ENCODE results near the gene PCNX1. TPM values are rescaled to one million over a fixed set of nuclear protein-coding genes. Genes with fewer than 3 reads are reported as not detected.
"Not testable (repeated sequence)": the region's sequence is repeated elsewhere in the genome, so short reads cannot be mapped to it uniquely, and the experiment has no call there.

Gene PCNX1
- total and polyA plus RNA-seq, 2 donors (not counting 1 experiment from before 2014, with no cell fraction given): 35.7 to 69.4 TPM

GRCh38 chr14:70873627-70874026 is 33.6 kb upstream of the PCNX1 start:
- Histone ChIP-seq H3K9ac (ENCODE audit: insufficient read depth, low read length) (no peak overlapping the region), H3K27me3 (ENCODE audit: control insufficient read depth, insufficient read depth, low read length) (no peaks in the 10 kb centered on the region), H2AFZ (ENCODE audit: low read length) (no peak overlapping the region), H3K4me1 (ENCODE audit: control insufficient read depth, extremely low read depth, insufficient read depth, low read length) (no peaks in the 10 kb centered on the region), H3K9me3 (ENCODE audit: control insufficient read depth, insufficient read depth, low read depth, low read length) (no peaks in the 10 kb centered on the region), H4K20me1 (ENCODE audit: control insufficient read depth, extremely low read depth, insufficient read depth, low read length) (no peaks in the 10 kb centered on the region), H3K4me2 (ENCODE audit: extremely low read depth, insufficient read depth, low read length) (no peak overlapping the region), H3K27ac (ENCODE audit: insufficient read depth, low read length) (no peak overlapping the region), H3K36me3 (ENCODE audit: control insufficient read depth, insufficient read depth, low read length) (no peaks in the 10 kb centered on the region), H3K4me3 (replicated peaks in 1 of 4; ENCODE audit: control extremely low read depth in 1 of 4, insufficient read depth in 1 of 4, low read depth in 3 of 4, low read length in 4 of 4) (no peak overlapping the region), H3K79me2 (ENCODE audit: control insufficient read depth, insufficient read depth, low read length) (no peaks in the 10 kb centered on the region)
- DNase-seq (ENCODE audit: low read depth in 2 of 2): no peak
- TF ChIP-seq CTCF (conservative IDR thresholded peaks at IDR 0.05 in 1 of 2, IDR thresholded peaks at IDR 0.05 in 1 of 2; ENCODE audit: low read depth in 1 of 2, low read length in 2 of 2) (no peak), EZH2 (IDR thresholded peaks at IDR 0.05; ENCODE audit: low read length, missing control alignments) (no peak)

- not testable (repeated sequence) for H3K9me3 ChIP-seq (ENCODE audit: control insufficient read depth, insufficient read depth, low read depth, low read length); H3K79me2 ChIP-seq (ENCODE audit: control insufficient read depth, insufficient read depth, low read length); H3K4me1 ChIP-seq (ENCODE audit: control insufficient read depth, extremely low read depth, insufficient read depth, low read length); H2AFZ ChIP-seq (ENCODE audit: low read length); H3K9ac ChIP-seq (ENCODE audit: insufficient read depth, low read length); H3K27me3 ChIP-seq (ENCODE audit: control insufficient read depth, insufficient read depth, low read length); H4K20me1 ChIP-seq (ENCODE audit: control insufficient read depth, extremely low read depth, insufficient read depth, low read length); H3K4me3 ChIP-seq (replicated peaks in 1 of 4; ENCODE audit: control extremely low read depth in 1 of 4, insufficient read depth in 1 of 4, low read depth in 3 of 4, low read length in 4 of 4); H3K27ac ChIP-seq (ENCODE audit: insufficient read depth, low read length); H3K4me2 ChIP-seq (ENCODE audit: extremely low read depth, insufficient read depth, low read length); DNase-seq (ENCODE audit: low read depth in 2 of 2); H3K36me3 ChIP-seq (ENCODE audit: control insufficient read depth, insufficient read depth, low read length)
Measured at GRCh38 chr14:70875811-70876460, 31.3 kb upstream of the PCNX1 start.

GRCh38 chr14:70879448-70879847 is 27.8 kb upstream of the PCNX1 start:
- Histone ChIP-seq H3K27me3 (ENCODE audit: control insufficient read depth, insufficient read depth, low read length) (no peaks in the 10 kb centered on the region), H3K9ac (ENCODE audit: insufficient read depth, low read length) (no peak overlapping the region), H3K79me2 (ENCODE audit: control insufficient read depth, insufficient read depth, low read length) (no peaks in the 10 kb centered on the region), H3K4me3 (replicated peaks in 1 of 4; ENCODE audit: control extremely low read depth in 1 of 4, insufficient read depth in 1 of 4, low read depth in 3 of 4, low read length in 4 of 4) (no peak overlapping the region), H3K36me3 (ENCODE audit: control insufficient read depth, insufficient read depth, low read length) (no peaks in the 10 kb centered on the region), H3K4me1 (ENCODE audit: control insufficient read depth, extremely low read depth, insufficient read depth, low read length) (no peaks in the 10 kb centered on the region), H4K20me1 (ENCODE audit: control insufficient read depth, extremely low read depth, insufficient read depth, low read length) (no peaks in the 10 kb centered on the region), H3K4me2 (ENCODE audit: extremely low read depth, insufficient read depth, low read length) (no peak overlapping the region), H3K27ac (ENCODE audit: insufficient read depth, low read length) (no peak overlapping the region), H3K9me3 (ENCODE audit: control insufficient read depth, insufficient read depth, low read depth, low read length) (no peaks in the 10 kb centered on the region), H2AFZ (ENCODE audit: low read length) (no peak overlapping the region)
- peak in 1 of 2 donors; percentile 79 for DNase-seq (ENCODE audit: low read depth in 2 of 2)
- TF ChIP-seq EZH2 (IDR thresholded peaks at IDR 0.05; ENCODE audit: low read length, missing control alignments): no peak
- no peak for TF ChIP-seq CTCF (conservative IDR thresholded peaks at IDR 0.05 in 1 of 2, IDR thresholded peaks at IDR 0.05 in 1 of 2; ENCODE audit: low read depth in 1 of 2, low read length in 2 of 2)

- H3K27me3 ChIP-seq (ENCODE audit: control insufficient read depth, insufficient read depth, low read length); H3K4me2 ChIP-seq (ENCODE audit: extremely low read depth, insufficient read depth, low read length); H3K36me3 ChIP-seq (ENCODE audit: control insufficient read depth, insufficient read depth, low read length); H4K20me1 ChIP-seq (ENCODE audit: control insufficient read depth, extremely low read depth, insufficient read depth, low read length); H3K27ac ChIP-seq (ENCODE audit: insufficient read depth, low read length); H3K9me3 ChIP-seq (ENCODE audit: control insufficient read depth, insufficient read depth, low read depth, low read length); H3K79me2 ChIP-seq (ENCODE audit: control insufficient read depth, insufficient read depth, low read length); H3K9ac ChIP-seq (ENCODE audit: insufficient read depth, low read length); H2AFZ ChIP-seq (ENCODE audit: low read length); H3K4me1 ChIP-seq (ENCODE audit: control insufficient read depth, extremely low read depth, insufficient read depth, low read length); H3K4me3 ChIP-seq (replicated peaks in 1 of 4; ENCODE audit: control extremely low read depth in 1 of 4, insufficient read depth in 1 of 4, low read depth in 3 of 4, low read length in 4 of 4); DNase-seq (ENCODE audit: low read depth in 2 of 2): not testable (repeated sequence)
Measured at GRCh38 chr14:70880888-70881287, 26.4 kb upstream of the PCNX1 start.
